ENCODE measurements around the gene ANKRA2. TPM values are rescaled to one million over a fixed set of nuclear protein-coding genes. Genes with fewer than 3 reads are reported as not detected.

The ANKRA2 gene
- total RNA-seq, 1 donor from 2014 or later, result 22.9 TPM

- ChIA-PET POLR2A (no interaction called here), CTCF (interaction anchor here (1.1 to 1.2 kb wide), 3 partner anchors 8 to 46 kb away, joined by 3 to 5 read pairs (median 4); no protein-coding TSS in a partner anchor)
- Mint-ChIP-seq H3K9me3 (no peaks in the 10 kb centered on the region), H3K36me3 (ENCODE audit: low read depth) (peaks cover 30% of the 10 kb centered on the region), H3K27ac (no peak overlapping the region), H3K27me3 (no peaks in the 10 kb centered on the region), H3K4me1 (no peaks in the 10 kb centered on the region), H3K4me3 (no peak overlapping the region)
- no peak for DNase-seq
- TF ChIP-seq CTCF (IDR thresholded peaks at IDR 0.05), result no peak
- intact Hi-C loops (cut with micrococcal nuclease), result no loop called here
- no peak for ATAC-seq (ENCODE audit: low read depth)
Measured at GRCh38 chr5:73582285-73583145, 17.1 kb upstream of the ANKRA2 start.

- POLR2A ChIA-PET, result interaction anchor here (1.2 to 3.0 kb wide), 2 partner anchors 59 to 68 kb away, joined by 3 to 35 read pairs; partner anchors contain the start of gene BTF3
- Mint-ChIP-seq H3K27ac (peak overlapping the region; percentile 100), H3K27me3 (no peaks in the 10 kb centered on the region), H3K4me1 (peaks cover 37% of the 10 kb centered on the region), H3K36me3 (ENCODE audit: low read depth) (peaks cover 44% of the 10 kb centered on the region), H3K4me3 (peak overlapping the region; percentile 99), H3K9me3 (no peaks in the 10 kb centered on the region)
- ATAC-seq (ENCODE audit: low read depth) (no peak), DNase-seq (no peak)
- CTCF ChIA-PET, result no interaction called here
- intact Hi-C loops (cut with micrococcal nuclease), result loop anchor here (1.0 to 10.0 kb wide), 15 partner anchors 47 to 1981 kb away; partner anchors contain the start of genes ANKRD31, BTF3, CERT1 and ENC1
- no peak for TF ChIP-seq CTCF (IDR thresholded peaks at IDR 0.05)
Measured at GRCh38 chr5:73565969-73566547, 619 bp upstream of the ANKRA2 start.

GRCh38 chr5:73564675-73565074 is 764 bp downstream of the ANKRA2 start:
- intact Hi-C loops (cut with micrococcal nuclease), result loop anchor here (1.0 to 10.0 kb wide), 15 partner anchors 45 to 1980 kb away; partner anchors contain the start of genes ANKRD31, BTF3, CERT1 and ENC1
- ATAC-seq (ENCODE audit: low read depth) (no peak), DNase-seq (no peak)
- peaks cover 40% of the 10 kb centered on the region for H3K36me3 Mint-ChIP-seq (ENCODE audit: low read depth)
- H3K27me3 Mint-ChIP-seq, result no peaks in the 10 kb centered on the region
- no peak for TF ChIP-seq CTCF (IDR thresholded peaks at IDR 0.05)
- H3K27ac Mint-ChIP-seq, result peak overlapping the region; percentile 100
- H3K4me3 Mint-ChIP-seq, result peak overlapping the region; percentile 99
- H3K4me1 Mint-ChIP-seq, result peaks cover 37% of the 10 kb centered on the region
- ChIA-PET POLR2A (interaction anchor here (1.2 to 3.0 kb wide), 3 partner anchors 9 to 66 kb away, joined by 3 to 35 read pairs (median 6); partner anchors contain the start of gene BTF3), CTCF (interaction anchor here (1.4 kb wide), 1 partner anchor 29 kb away, joined by 4 read pairs; no protein-coding TSS in a partner anchor)
- no peaks in the 10 kb centered on the region for H3K9me3 Mint-ChIP-seq

GRCh38 chr5:73564018-73564417 is 1.4 kb downstream of the ANKRA2 start:
- Mint-ChIP-seq H3K9me3 (no peaks in the 10 kb centered on the region), H3K36me3 (ENCODE audit: low read depth) (peaks cover 36% of the 10 kb centered on the region), H3K4me3 (peak overlapping the region; percentile 99), H3K4me1 (peaks cover 37% of the 10 kb centered on the region), H3K27me3 (no peaks in the 10 kb centered on the region), H3K27ac (peak overlapping the region; percentile 100)
- ATAC-seq (ENCODE audit: low read depth), result no peak
- ChIA-PET CTCF (no interaction called here), POLR2A (interaction anchor here (3.0 kb wide), 1 partner anchor 66 kb away, joined by 35 read pairs; the partner anchor contains the start of gene BTF3)
- no peak for DNase-seq
- intact Hi-C loops (cut with micrococcal nuclease), result loop anchor here (2.0 to 10.0 kb wide), 5 partner anchors 115 to 1979 kb away; partner anchors contain the start of genes ENC1, FAM169A, FOXD1 and MCCC2
- TF ChIP-seq CTCF (IDR thresholded peaks at IDR 0.05), result no peak

GRCh38 chr5:73558950-73559349 is 6.5 kb downstream of the ANKRA2 start:
- Mint-ChIP-seq H3K36me3 (ENCODE audit: low read depth) (peaks cover 58% of the 10 kb centered on the region), H3K4me1 (peaks cover 9% of the 10 kb centered on the region), H3K4me3 (no peak overlapping the region), H3K9me3 (no peaks in the 10 kb centered on the region), H3K27me3 (no peaks in the 10 kb centered on the region), H3K27ac (no peak overlapping the region)
- TF ChIP-seq CTCF (IDR thresholded peaks at IDR 0.05), result no peak
- intact Hi-C loops (cut with micrococcal nuclease), result no loop called here
- DNase-seq (no peak), ATAC-seq (ENCODE audit: low read depth) (no peak)
- POLR2A ChIA-PET, result no interaction called here
- CTCF ChIA-PET, result no interaction called here

Data from activated B cell treated with CpG ODN at 0.5 μM for 24 hours (primary cell).